GM18873 (cell line): ENCODE results near the gene IQSEC1.
"Not testable (repeated sequence)": the region's sequence is repeated elsewhere in the genome, so short reads cannot be mapped to it uniquely, and the experiment has no call there.

ENCODE experiments used
- ATAC-seq: cut with Tn5 transposase; IDR thresholded peaks from one replicate; pipeline ENCODE4 v1.9.1; 2021; ENCODE audit warnings: mild to moderate bottlenecking, moderate library complexity, moderate number of reproducible peaks; ENCODE audit not compliant: unreplicated experiment, low FRiP score

Gene IQSEC1

GRCh38 chr3:12865271-12865670, 208.0 kb downstream of the IQSEC1 start:
- no peak for ATAC-seq

- no peak for ATAC-seq
Observed at GRCh38 chr3:12862387-12862786, 210.8 kb downstream of the IQSEC1 start.

- ATAC-seq: no peak
Observed at GRCh38 chr3:12861611-12862010, 211.6 kb downstream of the IQSEC1 start.

GRCh38 chr3:12859840-12860239, 213.4 kb downstream of the IQSEC1 start:
- no peak for ATAC-seq

- no peak for ATAC-seq
Observed at GRCh38 chr3:12856626-12857025, 216.6 kb downstream of the IQSEC1 start.

GRCh38 chr3:12854565-12854964, 218.7 kb downstream of the IQSEC1 start:
- ATAC-seq: no peak

- ATAC-seq: not testable (repeated sequence)
Observed at GRCh38 chr3:12853847-12854246, 219.4 kb downstream of the IQSEC1 start.

- ATAC-seq: no peak
Observed at GRCh38 chr3:12852201-12852600, 221.0 kb downstream of the IQSEC1 start.
